NCI-H2107 treated with DMSO at 0.1 percent for 48 hours (cell line): Measurements from ENCODE around the gene ARHGAP18.

Experiments
- DNase-seq: peaks from one replicate; lab custom pipeline; 2025; ENCODE audit not compliant: unreplicated experiment; lab: John Stamatoyannopoulos, UW

Gene ARHGAP18

GRCh38 chr6:129623008-129623732 is 86.8 kb downstream of the ARHGAP18 start:
- no peak for DNase-seq

- DNase-seq: no peak
These were observed 88.7 kb downstream of the ARHGAP18 start for GRCh38 chr6:129621252-129621651.

DNA sequence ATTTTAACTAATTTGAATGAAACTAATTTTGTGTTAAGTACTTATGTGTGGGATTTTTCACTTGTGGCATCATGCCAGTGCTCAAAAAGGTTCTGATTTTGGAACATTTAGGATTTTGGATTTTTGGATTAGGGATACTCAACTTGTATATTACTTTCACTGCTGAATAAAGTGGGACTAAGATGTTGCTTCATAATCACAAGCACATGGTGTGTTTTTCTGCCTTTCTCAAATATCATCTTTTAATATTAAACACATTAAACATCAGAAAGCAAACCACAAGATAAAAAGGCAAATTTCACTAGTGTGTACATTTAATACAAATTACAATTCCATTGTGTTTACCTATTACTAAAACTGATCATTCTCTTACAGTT is 89.8 kb downstream of the ARHGAP18 start:
- DNase-seq: no peak

DNA sequence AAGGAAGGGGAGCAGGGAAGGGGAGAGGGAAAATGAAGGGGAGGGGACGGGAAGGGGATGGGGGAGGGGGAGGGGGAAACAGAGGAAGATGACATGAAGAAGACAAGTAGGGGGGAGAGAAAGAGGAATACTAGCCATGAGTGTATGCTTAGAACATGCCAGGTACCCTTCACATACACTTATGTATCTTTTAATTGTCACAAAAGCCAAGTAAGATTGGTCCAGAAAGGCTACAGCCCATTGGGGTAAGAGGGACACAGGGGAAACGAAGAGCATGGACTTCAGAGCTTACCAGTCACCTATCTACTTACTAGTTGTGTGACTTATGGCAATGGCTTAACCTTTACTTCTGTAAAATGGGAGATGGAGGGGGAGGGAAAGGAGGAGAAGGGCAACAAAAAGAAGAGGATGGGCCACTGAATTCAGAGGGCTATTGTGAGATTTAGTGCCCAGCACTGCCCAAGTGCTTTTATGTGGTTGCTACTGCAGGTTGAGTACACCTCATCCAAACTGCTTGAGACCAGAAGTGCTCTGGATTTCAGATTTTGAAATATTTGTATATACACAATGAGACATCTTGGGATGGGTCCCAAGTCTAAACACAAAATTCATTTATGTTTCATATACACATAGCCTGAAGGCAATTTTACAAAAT is 90.3 kb downstream of the ARHGAP18 start:
- no peak for DNase-seq

GRCh38 chr6:129617986-129618385 is 92.0 kb downstream of the ARHGAP18 start:
- no peak for DNase-seq

- no peak for DNase-seq
These were observed 94.5 kb downstream of the ARHGAP18 start for GRCh38 chr6:129615496-129615895.

DNA sequence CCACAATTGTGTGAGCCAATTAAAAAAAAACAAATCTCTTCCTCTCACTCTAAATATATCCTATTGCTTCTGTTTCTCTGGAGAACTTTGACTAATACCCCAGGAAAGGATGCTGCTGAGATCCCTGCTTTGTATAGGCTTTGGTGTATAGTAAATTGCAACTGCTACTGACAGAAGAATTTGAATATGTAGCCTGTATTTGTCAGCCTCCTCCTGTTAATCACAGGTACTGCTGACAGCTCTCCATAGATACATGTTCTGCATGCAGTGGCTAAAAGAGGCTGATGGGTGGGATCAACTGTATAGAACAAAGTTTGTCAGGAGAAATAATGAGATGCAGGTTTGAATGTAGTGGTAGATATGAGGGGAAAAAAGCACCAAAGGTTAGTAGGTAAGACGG is 95.0 kb downstream of the ARHGAP18 start:
- no peak for DNase-seq

DNA sequence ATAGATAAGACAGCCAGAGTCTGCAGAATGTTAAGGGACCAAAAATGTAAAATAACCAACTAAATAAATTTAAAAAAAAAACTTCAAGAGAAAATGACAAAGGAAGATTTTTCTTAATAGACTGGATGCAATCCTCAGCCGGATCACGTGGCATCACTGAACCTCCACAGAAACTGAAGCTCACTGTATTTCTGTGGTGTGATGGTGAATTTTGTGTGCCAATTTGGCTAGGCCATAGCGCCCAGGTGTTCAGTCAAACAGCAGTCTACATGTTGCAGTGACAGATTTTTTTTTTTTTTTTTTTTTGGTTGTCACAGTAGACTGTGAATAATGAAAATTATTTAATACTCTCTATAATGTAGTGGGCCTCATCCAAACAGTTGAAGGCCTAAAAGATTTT is 95.5 kb downstream of the ARHGAP18 start:
- DNase-seq: no peak

DNA sequence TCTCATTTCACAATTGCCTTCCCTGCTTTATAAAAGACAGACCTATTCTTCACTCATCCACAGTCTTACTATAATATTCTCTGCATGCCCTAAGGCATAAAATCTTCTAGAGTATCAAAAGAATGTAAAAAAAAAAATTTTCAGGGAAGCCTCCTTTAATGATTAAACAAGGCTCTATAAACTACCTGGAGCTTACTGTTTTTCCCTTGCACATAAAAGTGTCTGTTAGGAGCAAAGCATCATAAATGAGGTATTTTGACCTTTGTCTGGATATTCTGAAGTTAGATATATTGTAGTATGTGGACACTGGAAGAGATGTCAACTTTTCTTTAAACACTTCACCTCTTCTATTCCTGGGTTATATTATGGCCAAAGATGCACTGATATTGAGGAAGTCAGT is 97.5 kb downstream of the ARHGAP18 start:
- no peak for DNase-seq

GRCh38 chr6:129609635-129610034 is 100.3 kb downstream of the ARHGAP18 start:
- DNase-seq: no peak

DNA sequence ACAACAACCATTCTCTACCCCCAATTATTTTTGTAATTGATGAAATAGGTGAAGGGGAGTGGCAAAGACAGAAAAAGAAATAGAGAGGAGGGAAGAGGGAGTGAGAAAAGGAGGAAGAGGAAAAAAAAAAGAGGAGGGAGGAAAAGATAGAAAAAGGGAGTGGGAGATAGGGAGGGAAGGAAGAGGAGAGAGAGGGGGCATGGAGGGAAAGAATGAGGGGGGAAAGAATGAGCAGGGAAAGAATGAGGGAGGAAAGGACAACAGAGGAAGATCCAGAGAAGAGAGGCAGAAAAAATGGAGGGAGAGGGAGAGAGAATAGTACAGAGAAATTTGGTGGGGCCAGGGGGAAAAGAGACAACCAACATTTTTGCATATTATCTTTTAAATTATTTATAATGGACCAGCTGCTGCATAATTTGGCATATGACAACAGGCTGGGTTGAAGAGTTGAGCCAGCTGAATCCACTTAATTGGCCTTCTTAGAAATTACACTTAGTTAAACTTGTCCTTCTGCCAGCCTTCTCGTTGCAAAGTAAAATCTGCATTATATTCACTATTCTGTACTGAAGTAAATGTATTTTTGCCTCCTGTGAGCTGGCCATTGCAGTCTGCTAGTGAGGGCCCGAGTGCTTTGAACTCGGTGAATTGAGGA is 101.0 kb downstream of the ARHGAP18 start:
- DNase-seq: no peak

GRCh38 chr6:129607581-129608186 is 102.3 kb downstream of the ARHGAP18 start:
- DNase-seq: no peak

DNA sequence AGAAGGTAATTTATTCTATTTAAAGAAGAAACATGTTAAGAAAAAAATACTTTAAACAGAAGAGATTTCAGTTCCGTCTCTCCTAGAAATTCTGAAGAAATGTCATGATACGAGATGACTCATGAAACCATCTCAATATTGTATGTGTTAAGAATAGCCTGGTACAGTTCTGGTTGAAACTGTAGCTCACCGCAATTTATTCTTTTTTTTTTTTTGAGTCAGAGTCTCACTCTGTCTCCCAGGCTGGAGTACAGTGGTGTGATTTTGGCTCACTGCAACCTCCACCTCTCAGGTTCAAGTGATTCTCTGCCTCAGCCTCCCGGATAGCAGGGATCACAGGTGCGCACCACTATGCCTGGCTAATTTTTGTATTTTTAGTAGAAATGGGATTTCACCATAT is 103.3 kb downstream of the ARHGAP18 start:
- no peak for DNase-seq

- no peak for DNase-seq
These were observed 104.0 kb downstream of the ARHGAP18 start for GRCh38 chr6:129605967-129606366.

- DNase-seq: no peak
These were observed 104.9 kb downstream of the ARHGAP18 start for GRCh38 chr6:129605095-129605494.

GRCh38 chr6:129604321-129604720 is 105.7 kb downstream of the ARHGAP18 start:
- DNase-seq: no peak

GRCh38 chr6:129603741-129604140 is 106.2 kb downstream of the ARHGAP18 start:
- DNase-seq: no peak

DNA sequence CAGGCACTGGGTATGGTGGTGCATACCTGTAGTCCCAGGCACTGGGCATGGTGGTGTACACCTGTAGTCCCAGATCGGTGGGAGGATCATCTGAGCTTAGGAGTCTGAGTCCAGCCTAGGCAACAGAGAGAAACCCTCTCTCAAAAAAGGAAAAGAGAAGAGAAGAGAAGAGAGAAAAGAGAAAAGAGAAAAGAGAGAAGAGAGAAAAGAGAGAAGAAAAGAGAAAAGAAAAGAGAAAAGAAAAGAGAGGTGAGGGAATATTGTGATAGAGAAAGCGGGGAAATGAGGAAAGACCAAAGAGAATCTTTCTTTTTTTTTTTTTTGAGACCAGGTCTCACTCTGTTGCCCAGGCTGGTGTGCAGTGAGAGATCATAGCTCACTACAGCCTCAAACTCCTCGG is 108.7 kb downstream of the ARHGAP18 start:
- no peak for DNase-seq

DNA sequence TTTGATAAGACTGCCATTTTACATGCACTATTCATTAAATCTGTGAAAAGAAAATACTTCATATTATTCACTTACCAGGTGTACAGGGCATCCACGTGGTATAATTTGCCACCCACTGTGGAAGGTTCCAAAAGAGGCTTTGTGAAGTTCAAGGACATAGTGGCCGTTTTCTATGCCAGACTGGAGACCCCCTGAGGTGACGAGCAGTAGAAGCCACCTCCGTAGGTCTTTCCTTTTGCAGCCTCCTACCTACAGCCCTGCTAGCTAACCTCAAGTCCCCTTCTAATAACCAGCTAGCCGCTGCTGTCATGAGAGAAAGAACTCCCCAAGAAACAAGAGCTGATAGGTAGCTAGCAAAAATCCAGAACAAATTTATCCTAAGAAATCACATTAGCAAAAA is 110.5 kb downstream of the ARHGAP18 start:
- peak; percentile 54 for DNase-seq

- peak; percentile 59 for DNase-seq
These were observed 111.5 kb downstream of the ARHGAP18 start for GRCh38 chr6:129598244-129599187.
